HG03095 (cell line): ENCODE data around the gene FOXO3.

Experiments used
- ATAC-seq: cut with Tn5 transposase; IDR thresholded peaks from one replicate; pipeline ENCODE4 v1.9.1; 2021; ENCODE audit warnings: moderate library complexity; ENCODE audit not compliant: unreplicated experiment

Gene FOXO3

GRCh38 chr6:108574457-108575141 is 13.9 kb downstream of the FOXO3 start:
- ATAC-seq: no peak

- no peak for ATAC-seq
These were observed 15.3 kb downstream of the FOXO3 start for GRCh38 chr6:108575905-108576494.

- no peak for ATAC-seq
These were observed 16.0 kb downstream of the FOXO3 start for GRCh38 chr6:108576709-108577108.

GRCh38 chr6:108578166-108578565 is 17.4 kb downstream of the FOXO3 start:
- ATAC-seq: no peak

- ATAC-seq: no peak
These were observed 18.0 kb downstream of the FOXO3 start for GRCh38 chr6:108578595-108579327.

GRCh38 chr6:108579328-108579721 is 18.6 kb downstream of the FOXO3 start:
- no peak for ATAC-seq

- ATAC-seq: no peak
These were observed 19.9 kb downstream of the FOXO3 start for GRCh38 chr6:108580646-108581045.

- ATAC-seq: no peak
These were observed 20.7 kb downstream of the FOXO3 start for GRCh38 chr6:108581237-108581931.

GRCh38 chr6:108581932-108582475 is 21.3 kb downstream of the FOXO3 start:
- no peak for ATAC-seq

GRCh38 chr6:108582618-108583017 is 21.9 kb downstream of the FOXO3 start:
- no peak for ATAC-seq

GRCh38 chr6:108584323-108584722 is 23.6 kb downstream of the FOXO3 start:
- no peak for ATAC-seq

GRCh38 chr6:108585359-108585758 is 24.6 kb downstream of the FOXO3 start:
- no peak for ATAC-seq

GRCh38 chr6:108585921-108586536 is 25.3 kb downstream of the FOXO3 start:
- ATAC-seq: no peak

- ATAC-seq: no peak
These were observed 26.7 kb downstream of the FOXO3 start for GRCh38 chr6:108587258-108588059.

- ATAC-seq: no peak
These were observed 27.9 kb downstream of the FOXO3 start for GRCh38 chr6:108588586-108588985.

- ATAC-seq: no peak
These were observed 28.6 kb downstream of the FOXO3 start for GRCh38 chr6:108589244-108589791.

GRCh38 chr6:108591040-108591816 is 30.5 kb downstream of the FOXO3 start:
- no peak for ATAC-seq

- peak; percentile 83 for ATAC-seq
These were observed 31.9 kb downstream of the FOXO3 start for GRCh38 chr6:108592371-108593337.
